NK-92 treated with Interleukin-12 subunit alpha and Interleukin-12 subunit beta, amount 100 ng/mL, for 24 hours (cell line): ENCODE results near the gene KIAA1328.
"Not testable (repeated sequence)": the region's sequence is repeated elsewhere in the genome, so short reads cannot be mapped to it uniquely, and the experiment has no call there.

Source experiments
- DNase-seq: peaks from one replicate; lab custom pipeline; 2025; lab: John Stamatoyannopoulos, UW

KIAA1328 gene

DNA sequence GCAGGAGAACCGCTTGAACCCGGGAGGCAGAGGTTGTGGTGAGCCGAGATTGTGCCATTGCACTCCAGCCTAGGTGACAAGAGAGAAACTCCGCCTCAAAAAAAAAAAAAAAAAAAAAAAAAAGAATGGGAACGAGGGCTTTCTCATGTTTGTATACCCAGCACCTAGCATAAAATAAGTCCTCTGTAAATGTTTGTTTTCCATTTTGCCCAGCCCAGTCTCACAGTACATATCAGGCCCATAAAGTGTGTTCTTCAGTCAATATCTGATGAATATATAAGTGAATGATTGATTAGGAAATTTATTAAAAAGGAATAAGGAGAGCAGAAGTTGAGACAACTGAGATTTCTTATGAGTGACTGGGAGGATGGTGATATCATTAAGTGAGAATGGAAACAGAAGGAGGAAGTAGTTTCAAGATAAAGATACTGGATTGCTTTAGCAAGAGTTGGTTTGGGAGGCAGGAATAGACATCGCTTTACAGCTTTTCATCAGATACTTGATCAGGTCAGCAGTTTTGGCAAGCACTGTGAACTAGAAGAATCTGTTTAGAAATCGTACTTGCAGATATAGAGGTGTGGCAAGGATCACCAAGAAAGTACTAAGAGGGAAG lies 327.5 kb downstream of the KIAA1328 start:
- no peak for DNase-seq

DNA sequence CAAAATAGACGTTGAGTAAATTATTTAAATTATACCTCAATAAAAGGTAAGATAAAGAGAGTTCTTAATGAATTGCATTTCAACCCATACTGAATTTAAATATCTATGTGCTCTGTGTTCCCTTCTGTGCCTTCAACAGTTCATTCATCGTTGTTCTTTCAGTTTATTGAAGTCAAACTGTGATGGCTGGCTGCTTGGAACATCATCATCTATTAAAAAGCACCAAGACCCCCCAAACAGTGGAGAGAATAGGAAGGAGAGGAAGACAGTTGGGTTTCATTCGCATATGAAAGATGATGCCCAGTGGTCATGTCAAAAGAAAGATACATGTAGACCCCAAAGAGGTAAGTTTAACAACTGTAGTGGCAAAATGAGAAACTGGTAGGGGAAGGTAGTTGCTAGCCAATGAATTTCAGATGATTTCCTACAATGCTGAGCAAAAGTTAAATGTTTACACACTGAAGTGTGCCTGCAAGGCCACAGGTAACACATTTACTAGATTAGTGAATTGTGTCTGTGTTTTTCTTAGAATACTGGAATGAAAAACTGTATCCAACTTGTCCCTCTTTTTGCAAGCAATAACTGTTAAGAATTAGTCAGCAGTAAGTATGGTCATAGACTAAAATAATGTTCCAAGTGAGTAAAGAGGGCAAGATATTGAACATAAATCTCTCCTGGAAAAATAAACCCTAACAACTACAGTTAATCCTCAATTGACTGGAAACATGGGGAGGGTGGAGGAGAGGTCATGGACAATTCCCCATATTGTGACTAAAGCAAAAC lies 331.3 kb downstream of the KIAA1328 start:
- DNase-seq, result no peak

DNA sequence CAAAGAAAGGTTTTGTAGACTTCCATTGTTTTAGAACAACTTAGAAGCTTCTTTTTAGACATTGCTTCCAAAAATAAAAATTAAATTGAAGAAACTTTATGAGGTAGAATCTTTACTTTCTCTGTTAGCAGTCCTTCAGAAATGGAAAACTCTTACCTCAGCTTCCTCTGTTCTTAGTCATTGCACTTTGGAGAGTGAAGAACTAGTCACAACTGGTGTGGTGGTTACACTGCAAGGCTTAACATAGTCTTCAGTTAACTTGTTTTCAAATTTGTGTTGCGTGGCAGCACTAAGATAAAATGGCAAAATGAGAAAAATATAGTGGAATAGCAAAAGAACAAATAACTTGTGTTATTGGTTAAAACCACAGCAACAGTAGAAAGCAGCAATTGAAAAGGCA lies 332.6 kb downstream of the KIAA1328 start:
- no peak for DNase-seq

DNA sequence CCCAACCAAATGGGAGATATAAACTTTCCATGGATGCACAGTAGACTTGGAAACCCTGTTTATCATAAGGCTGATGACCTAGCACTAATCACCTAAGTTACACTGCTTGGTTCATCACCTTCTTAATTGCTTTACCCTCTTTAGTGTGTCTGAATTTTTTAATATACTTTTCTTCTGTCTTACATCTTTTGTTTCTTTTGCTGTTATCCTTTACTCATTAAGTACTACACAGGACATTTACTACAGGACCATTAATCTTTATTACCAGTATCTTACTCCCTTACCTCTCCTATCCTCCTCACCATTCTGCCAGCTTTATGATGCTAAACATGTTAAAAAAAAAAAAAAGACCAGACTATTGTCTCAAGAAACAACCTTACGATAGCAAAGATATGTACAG lies 333.6 kb downstream of the KIAA1328 start:
- DNase-seq, result no peak

DNA sequence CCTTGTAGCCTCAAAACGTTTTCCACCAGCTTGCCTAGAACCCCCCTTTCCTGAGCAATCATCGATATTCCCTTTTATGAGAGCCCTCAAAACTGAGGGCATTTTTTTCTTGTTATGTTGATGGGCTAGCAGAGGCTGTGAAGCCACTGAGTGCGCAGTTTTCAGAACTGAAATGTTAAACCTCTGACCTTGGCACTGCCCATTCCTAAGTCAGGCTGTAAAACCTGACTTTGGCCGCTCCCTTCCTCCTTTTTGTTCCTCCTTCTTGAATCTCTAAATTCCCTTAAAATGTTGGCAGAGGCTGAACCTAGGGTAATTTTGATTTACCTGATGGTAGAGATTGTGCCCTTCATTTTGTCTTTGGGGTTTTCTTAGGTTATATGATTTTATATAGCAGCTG lies 334.2 kb downstream of the KIAA1328 start:
- no peak for DNase-seq

DNA sequence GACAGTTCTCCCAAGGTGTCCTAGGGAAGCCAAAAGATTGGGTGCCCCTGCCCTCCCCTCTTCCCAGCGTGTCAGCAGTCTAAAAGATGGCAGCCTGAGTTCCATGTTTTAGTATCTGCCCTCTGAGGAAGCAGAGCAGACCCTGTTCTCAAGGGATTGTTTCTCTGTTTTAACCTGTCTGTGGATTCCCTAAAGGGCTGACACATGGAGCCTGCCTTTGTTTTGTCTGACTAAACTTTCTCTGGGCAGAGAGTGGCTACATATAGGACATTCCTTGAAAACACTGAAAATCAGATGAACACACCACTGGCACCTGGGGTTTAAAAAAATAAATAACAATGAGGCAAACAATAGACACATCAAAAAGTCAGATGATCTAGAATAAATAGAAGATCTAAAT lies 337.6 kb downstream of the KIAA1328 start:
- no peak for DNase-seq

DNA sequence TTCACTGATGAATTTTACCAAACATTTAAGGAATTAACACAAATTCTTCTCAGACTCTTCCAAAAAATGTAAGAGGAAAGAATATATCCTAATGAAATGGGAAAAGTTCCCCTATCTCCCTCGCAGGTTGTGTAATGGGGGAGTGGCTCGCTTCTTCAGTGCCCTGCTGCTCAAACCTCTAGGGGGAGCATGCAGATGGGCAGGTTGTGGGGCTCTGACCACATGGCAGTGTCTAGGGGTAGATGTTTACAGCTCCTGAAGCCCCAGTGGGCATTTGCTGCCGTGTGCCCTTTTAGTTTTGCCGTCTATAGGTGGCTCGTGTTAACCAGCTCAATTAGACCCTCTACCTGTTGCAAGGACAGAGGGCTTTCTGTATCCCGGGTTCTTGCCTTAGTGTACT lies 338.0 kb downstream of the KIAA1328 start:
- not testable (repeated sequence) for DNase-seq

DNA sequence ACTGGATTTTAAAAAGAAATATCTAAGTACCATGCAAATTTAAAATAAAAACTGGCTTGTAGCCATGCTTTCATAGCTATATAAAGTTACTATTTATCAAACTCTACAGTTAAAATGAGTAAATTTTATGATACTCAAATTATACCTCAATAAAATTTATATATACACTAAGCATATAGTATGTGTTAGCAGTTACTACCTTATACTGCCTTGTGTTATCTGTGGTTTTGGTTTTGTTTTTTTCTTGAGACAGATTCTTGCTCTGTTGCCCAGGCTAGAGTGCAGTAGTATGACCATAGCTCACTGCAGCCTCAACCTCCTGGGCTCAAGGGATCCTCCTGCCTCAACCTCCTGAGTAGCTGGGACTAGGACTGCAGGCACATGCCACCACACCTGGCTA lies 342.1 kb downstream of the KIAA1328 start:
- no peak for DNase-seq

DNA sequence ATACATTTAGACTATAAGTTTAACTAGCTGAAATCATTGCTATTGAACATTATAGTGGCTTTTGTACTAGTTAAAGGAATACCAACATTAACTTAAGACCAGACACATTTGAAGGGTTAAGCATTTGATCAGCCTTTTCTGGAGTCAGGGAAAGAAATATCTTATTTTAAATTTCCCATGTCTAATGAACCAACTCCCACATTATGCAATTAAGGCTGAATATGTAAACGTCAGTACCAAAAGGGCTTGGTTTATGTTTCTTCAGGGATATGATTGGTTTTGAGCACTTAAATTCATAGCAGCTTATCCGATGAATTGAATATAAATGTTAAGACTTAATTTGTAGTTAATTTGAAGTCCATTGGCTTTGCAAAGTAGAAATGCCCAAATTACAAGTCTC lies 344.5 kb downstream of the KIAA1328 start:
- no peak for DNase-seq

DNA sequence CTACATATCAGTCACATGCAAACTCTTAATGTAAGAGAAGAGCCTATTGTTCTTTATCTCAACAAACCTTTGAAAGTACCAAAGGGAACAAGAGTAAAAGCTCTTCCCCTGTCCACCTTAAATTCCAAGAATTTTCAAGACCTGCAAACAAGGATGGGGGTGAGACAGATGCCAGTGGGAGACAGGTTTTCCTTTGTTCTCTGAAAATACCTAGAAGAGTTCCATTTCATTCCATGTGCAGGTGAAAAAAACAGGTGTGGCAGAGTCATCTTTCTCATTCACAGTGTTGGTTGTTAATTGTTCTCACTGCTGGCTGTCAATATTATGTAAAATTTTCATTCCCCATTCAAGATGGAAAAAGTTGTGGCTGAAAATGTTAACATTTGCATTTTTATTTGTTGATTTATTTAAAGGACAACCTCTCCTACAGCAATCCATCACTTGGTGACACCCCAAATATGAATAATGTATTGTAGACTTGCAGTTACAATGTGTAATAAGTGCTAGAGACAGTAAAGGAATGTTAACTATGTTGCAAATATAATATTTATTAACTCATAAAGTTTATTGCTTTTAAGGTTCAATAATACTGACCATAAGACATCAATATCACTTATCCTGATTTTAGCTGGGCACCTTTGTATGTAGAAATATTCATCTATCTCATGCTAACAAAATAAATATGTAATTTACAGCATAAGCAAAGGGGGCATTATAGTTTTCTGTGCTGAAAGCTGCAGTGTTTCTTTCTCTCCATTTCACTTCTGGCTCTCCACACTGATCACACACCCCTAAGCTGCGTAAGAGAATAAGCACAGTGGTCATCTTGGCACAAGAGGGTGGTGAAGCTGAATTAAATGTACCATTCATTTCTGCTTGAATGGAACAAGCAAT lies 347.0 kb downstream of the KIAA1328 start:
- DNase-seq, result no peak

DNA sequence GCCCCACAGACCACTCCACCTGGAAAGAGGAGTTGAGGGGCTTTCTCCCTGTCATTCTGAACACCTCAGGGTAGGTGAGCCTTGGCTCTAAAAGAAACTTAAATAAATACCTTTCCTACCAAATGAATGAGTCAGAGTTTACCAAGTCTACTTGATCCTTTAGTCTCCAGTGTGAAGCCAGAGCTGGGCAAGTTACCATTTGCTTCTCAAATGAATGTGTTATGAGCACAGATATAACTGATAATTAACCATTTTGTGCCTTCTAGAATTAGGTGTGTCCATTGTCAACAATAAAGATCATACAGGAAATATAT lies 347.7 kb downstream of the KIAA1328 start:
- no peak for DNase-seq

DNA sequence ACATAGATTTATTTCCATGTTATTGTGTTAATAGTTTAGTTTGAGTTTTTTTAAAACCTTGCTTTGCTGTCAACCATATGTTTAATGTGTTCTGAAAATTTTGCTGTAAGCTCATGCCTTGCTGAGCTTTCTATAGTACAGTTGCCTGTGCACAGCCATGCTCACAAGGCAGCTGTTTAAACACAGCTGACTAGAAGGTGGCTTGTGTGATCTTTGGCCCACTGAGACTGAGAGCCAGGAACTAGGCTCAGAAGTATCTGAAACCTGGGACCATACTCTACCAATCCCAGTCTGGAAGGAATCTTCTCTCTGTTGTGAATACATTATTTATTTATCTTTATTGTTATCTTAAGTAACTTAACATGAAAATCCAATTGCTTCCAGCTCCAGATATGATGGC lies 350.5 kb downstream of the KIAA1328 start:
- DNase-seq, result no peak

DNA sequence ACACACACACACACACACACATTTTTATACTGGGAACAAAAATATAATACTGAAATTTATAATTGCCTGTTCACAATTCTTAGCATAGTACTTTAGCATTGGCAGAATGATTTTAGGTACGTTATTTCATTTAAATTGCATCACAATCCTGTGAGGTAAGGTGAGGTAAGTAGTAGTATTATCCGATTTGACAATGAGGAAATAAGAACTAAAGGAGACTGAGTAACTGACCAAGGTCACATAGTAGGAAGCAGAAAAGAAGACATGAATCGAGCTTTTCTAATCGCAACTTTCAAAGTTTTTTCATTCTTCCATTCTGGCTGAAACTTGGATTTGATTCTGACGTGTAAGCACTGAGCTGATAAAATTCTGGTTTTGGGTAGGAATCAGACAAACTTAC lies 351.2 kb downstream of the KIAA1328 start:
- DNase-seq, result no peak

DNA sequence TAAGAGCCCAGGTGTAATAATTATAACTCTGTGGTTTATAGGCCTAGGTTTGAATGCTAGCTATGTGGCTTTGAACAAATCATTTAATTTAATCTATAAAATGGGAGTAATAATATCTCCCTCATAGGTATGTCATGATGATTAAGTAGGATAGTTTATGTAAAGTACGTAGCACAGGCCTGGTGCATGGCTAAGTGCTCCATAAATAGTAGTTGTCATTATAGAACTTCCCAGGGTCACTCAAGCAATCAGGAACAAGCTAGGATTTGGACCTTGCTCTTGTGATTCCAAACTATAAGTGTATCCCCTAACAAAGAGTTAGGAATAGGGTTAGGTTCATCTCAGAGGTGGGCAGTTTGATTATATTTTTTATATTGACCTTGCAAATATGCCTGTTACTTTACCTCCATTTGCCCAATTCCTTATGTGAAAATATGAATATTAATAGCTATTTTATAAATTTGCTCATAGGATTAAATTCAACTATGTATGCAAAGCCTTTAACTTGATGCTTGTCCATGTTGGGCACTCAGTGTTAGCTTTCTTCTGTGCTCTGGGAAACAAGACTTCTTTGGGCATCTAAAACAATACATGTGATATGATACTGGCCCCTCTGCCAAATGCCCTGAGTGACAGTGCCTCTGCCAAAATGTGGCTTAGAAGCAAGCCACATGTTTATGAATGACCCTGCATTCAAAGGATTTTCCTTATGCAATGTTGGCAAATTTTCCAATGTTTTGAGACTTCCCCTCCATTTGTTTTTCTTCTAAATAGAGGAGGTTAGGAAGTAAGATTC lies 353.6 kb downstream of the KIAA1328 start:
- DNase-seq, result no peak

DNA sequence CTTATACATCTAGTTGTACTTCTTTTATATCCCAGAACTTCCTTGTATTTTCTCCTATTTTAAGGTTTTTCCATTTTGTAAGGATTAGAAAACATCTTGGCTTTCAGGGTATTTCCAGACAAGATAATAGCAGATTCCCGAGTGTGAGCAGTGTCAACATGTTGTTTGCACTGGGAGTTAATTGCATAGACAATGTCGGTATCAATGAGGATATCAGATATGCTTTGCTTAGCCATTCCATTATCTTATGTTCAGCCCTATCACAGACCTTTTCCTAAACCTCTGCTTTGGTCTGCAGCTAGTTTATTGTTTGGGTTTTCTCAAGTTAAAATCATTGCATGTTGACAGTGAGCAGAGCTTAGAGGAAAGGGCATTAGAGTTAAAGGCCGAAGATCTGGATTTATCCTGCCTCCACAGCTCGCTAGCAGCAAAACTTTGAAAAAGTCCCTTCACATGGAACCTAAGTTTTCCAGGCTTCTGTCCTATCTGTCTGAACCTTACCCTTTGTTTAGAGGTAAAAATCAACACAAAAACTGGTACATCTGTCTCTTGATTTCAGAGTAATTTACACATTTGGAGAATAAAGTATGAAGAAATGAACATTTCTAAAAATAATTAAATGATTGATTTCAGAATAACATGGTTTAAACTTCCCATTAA lies 355.4 kb downstream of the KIAA1328 start:
- DNase-seq, result no peak

DNA sequence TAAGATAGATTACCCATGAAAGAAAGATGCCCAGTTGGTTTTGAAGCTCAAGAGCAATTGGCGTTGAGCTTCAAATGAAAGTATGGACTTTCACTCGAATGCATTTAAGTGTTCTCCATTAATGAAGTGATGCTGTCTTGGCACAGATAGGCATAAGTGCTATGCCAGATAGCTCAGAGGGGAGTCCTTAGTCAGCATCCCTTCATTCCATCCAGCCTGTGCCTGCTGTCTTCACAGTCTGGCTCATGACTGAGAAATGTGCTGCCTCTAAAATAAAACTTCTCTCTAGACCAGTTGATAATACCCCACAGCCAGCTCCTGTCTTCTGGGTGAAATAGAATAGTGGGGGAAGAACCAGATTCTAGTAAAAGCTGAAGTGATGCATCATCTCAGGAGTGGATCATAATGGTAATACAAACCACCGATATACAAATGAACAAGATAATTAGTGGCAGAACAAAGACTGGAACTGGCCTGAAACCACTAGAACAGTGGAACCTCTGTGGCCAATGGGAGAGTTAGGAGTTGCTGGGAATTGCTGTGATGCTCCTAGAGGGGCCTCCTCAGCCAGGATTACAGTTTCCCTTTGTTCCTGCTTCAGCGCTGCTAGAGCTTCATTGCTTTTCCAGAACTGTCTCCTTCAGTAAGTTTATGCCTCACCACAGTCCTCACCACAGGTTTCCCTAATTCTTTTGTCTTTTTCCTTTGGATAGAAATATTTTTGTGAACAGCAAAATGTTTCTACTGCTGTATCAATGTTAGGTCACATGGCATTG lies 359.3 kb downstream of the KIAA1328 start:
- no peak for DNase-seq

DNA sequence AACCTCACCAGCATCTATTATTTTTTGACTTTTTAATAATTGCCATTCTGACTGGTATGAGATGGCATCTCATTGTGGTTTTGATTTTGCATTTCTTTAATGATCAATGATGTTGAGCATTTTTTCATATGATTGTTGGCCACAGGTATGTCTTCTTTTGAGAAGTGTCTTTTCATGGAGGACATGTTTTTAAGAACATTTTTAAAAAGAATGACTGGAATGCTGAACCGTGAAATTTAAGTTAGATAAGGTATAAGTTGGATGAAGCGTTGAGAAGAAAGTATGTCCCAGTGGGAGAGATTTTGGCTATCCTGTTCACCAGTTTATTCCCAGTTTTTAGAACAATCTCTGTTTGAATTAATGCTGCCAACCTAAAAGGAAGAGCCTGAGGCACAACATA lies 370.8 kb downstream of the KIAA1328 start:
- no peak for DNase-seq

DNA sequence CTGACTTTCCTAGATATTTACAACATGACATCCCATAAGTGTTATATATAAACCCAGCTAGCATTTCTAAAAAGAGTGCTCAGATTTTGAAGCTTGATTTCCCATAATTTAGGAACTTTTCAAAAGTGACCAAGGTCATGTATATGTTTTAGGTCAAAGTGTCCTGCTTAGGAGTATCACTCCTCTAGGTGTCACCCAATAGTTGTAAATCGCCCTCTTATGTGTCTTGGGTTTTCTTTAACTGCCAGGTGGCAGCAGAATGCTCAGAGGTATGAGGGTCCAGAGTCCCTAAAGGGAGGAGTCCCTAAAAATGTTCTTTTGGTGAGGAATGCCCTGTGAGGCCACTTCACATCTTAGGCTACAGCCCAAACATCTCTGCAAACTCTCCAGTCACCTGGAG lies 378.4 kb downstream of the KIAA1328 start:
- no peak for DNase-seq

DNA sequence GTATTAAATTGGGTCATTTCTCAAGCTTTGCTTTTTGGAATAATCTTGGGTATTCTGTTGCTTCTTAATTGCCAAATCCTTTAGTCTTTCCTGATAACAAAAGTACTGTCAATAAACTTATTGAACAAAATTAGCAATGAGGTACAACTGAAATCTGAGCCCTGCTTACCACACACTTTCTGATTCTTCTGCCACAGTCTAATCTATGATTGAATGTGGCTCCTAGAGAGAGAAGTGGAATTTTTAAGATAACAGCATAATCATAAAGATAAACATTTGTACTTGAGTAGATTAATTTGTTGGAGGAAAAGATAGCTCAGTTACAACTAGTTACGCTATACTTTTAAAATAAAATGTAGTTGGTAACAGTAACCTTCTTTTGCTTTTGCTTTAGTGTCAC lies 381.9 kb downstream of the KIAA1328 start:
- DNase-seq, result no peak

DNA sequence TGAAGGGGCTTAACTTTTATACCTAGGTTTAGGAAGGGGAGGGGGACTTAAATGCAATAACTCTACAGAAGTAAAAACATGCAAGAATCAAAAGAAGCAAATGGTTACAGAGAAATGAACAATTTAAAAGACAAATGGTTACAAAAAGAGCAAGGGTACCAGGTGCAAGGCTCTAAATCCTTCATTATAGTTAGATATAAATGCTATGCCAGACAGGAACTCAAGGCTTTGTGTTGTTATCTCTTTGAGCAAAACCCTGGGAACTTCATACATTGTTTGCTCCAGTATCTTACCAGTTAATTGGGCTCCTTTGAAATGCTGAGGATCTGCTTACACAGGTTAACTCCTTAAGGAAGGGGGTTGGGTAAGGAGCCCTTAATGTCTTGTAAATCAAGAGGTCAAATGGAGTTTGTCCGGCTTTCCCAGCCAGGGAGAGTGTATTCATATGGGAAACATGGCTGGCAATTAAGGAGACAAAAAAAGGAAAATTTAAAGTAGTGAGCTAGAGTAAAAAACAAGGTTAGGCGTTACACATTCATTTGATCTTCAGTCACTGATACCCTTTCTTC lies 389.2 kb downstream of the KIAA1328 start:
- DNase-seq, result no peak

DNA sequence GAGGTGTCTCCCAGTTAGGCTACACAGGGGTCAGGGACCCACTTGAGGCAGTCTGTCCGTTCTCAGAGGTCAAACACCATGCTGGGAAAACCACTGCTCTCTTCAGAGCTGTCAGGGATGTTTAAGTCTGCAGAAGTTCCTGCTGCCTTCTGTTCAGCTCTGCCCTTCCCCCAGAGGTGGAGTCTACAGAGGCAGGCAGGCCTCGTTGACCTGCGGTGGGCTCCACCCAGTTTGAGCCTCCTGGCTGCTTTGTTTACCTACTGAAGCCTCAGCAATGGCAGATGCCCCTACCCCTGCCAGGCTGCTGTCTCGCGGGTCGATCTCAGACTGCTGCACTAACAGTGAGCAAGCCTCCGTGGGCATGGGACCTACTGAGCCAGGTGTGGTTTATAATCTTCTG lies 390.3 kb downstream of the KIAA1328 start:
- DNase-seq, result no peak
